Rectal smooth muscle tissue (tissue), 1 donor: ENCODE measurements around the gene GRK1.

Source experiments
- H3K27ac ChIP-seq: one replicate; pipeline ENCODE4 v1.7.0; 2013; ENCODE audit warnings: low read depth, low read length, inconsistent platforms
- H3K27me3 ChIP-seq: one replicate; pipeline ENCODE4 v1.7.0; 2013; ENCODE audit warnings: low read length; ENCODE audit not compliant: control insufficient read depth, insufficient read depth
- H3K36me3 ChIP-seq: one replicate; pipeline ENCODE4 v1.7.0; 2013; ENCODE audit warnings: low read length; ENCODE audit not compliant: control insufficient read depth, insufficient read depth
- H3K4me1 ChIP-seq: one replicate; pipeline ENCODE4 v1.7.0; 2013; ENCODE audit warnings: low read length; ENCODE audit not compliant: control insufficient read depth, insufficient read depth
- H3K4me3 ChIP-seq: one replicate; pipeline ENCODE4 v1.7.0; 2013; ENCODE audit warnings: low read length
- H3K9ac ChIP-seq: one replicate; pipeline ENCODE4 v1.7.0; 2013; ENCODE audit warnings: low read length

Gene GRK1

DNA sequence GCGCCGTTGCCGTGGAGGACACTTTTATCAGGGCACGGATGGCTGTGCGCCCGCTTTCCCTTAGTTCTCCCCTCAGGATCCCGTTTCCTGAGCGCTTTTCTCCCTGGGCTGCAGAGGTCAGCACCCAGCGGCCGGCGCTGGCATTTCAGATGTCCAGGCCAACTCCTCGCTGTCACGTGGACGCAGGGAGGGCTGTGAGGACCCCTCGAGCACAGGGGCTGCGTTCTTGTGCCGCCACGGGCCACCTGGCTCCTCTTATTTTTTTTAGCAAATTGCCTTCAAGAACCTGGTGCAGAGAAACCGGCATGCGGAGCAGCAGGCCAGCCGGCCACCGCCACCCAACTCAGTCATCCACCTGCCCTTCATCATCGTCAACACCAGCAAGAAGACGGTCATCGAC lies 31.3 kb upstream of the GRK1 start:
- H3K27ac ChIP-seq = no peak overlapping the region
- peaks cover 45% of the 10 kb centered on the region for H3K36me3 ChIP-seq
- no peaks in the 10 kb centered on the region for H3K27me3 ChIP-seq
- no peak overlapping the region for H3K4me3 ChIP-seq
- no peak overlapping the region for H3K9ac ChIP-seq
- no peaks in the 10 kb centered on the region for H3K4me1 ChIP-seq

DNA sequence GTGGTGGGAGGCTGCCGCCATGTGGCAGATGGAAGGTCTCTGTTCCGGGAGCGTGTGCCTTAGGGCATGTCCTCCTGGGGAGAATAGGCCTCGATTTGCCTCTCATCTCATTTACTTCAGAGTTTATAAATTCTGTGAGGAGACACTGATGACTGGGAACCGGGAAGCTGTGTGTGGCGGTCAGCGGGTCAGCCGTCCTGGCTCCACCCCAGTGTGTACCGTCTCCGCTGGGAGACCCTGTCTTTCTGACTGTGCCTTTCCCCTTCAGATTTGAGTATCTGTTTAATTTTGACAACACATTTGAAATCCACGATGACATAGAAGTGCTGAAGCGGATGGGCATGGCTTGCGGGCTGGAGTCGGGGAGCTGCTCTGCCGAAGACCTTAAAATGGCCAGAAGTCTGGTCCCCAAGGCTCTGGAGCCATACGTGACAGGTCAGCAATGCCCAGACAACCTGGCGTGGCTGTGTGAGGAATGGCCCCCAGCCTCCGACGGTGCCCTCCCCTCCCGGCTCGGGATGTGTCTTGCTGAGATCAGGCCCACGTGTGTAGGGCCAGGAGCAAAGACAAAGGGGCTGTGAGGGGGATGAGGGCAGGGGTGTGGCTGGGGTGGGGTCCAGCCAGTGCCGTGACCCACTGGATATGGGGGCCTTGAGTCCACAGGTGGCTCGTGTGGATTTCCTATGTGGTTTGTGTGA lies 30.6 kb upstream of the GRK1 start:
- no peaks in the 10 kb centered on the region for H3K4me1 ChIP-seq
- no peak overlapping the region for H3K4me3 ChIP-seq
- H3K9ac ChIP-seq = no peak overlapping the region
- H3K27me3 ChIP-seq = no peaks in the 10 kb centered on the region
- peaks cover 43% of the 10 kb centered on the region for H3K36me3 ChIP-seq
- no peak overlapping the region for H3K27ac ChIP-seq

DNA sequence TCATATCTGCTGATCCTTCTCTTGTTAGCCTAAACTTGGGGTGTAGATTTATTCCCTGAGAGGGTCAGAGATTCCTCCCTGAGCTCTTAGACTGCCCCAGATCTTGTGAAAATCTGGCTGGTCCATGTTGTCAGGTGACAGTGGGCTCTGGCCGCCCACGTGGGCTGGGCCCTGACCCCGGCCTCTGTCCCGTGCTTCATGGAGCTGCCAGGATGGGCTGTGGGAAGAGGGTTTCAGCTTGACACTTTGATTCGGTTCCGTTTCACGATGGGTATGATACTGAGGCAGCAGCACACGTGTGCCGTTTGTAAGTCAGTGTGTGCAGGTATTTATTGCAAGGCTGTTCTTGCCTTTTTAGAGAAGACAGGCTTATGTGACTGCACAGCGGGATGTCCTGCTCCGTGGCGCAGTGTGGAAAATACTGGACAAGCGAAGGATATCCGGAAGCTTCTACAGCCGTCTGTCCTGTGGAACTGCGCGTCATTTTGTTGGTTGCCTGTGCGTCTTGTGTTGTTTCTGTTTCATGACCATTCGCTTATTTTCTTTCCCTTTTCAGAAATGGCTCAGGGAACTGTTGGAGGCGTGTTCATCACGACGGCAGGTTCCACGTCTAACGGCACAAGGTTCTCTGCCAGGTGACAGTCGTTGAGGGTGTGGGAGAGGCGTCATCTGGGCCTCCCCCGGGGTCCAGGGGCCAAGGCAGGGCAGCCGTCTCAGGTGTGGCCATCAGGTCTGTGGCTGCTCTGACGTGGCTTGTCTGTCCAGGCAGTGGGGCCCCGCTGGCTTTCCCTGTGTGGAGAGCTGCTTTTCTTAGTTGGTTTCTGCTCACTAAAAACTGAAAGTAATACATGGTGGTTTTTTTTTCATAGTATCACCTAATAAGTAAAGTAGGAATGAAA lies 29.5 kb upstream of the GRK1 start:
- H3K36me3 ChIP-seq = peaks cover 35% of the 10 kb centered on the region
- H3K27ac ChIP-seq = no peak overlapping the region
- H3K4me3 ChIP-seq = no peak overlapping the region
- H3K4me1 ChIP-seq = no peaks in the 10 kb centered on the region
- no peaks in the 10 kb centered on the region for H3K27me3 ChIP-seq
- H3K9ac ChIP-seq = no peak overlapping the region

DNA sequence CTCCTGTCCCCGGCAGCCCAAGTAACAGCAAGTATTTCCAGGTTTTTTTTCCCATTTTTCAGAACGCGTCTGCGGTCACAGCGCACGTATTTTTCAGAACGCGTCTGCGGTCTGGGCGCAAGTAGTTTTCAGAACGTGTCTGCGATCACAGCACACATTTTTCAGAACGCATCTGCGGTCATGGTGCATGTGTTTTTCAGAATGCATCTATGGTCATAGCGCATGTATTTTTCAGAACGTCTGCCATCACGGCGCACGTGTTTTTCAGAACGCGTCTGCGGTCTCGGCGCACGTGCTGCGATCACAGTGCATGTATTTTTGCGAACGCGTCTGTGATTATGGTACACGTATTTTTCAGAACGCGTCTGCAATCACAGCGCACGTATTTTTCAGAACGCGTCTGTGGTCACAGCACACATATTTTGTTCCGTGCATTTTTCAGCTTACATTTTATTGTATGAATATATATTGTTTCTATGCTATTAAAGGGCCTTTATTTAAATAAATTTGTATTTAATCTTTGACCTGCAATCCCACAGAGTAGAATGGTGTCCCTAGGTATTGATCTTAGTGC lies 28.8 kb upstream of the GRK1 start:
- Histone ChIP-seq H3K27ac (no peak overlapping the region), H3K36me3 (peaks cover 35% of the 10 kb centered on the region), H3K27me3 (no peaks in the 10 kb centered on the region), H3K4me3 (no peak overlapping the region), H3K4me1 (no peaks in the 10 kb centered on the region), H3K9ac (no peak overlapping the region)

DNA sequence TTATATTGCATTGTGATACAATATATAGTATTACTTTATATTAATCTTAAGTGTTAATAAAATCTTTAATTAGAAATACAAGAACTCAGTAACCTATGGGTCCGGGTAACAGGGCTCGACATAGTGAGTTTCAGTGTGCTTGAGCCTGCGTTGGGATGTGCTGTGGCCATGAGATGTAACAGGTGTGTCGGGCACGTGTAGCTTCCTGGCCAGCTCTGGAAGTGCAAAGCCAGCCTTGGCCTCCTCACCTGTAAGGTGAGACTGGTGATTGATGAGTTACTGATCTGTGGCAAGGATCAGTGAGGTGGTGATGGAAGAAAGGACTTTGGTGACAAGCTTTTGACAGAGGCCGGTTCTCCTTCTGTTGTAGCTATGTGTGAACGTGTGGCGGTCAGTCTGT lies 28.2 kb upstream of the GRK1 start:
- no peaks in the 10 kb centered on the region for H3K27me3 ChIP-seq
- no peak overlapping the region for H3K27ac ChIP-seq
- no peak overlapping the region for H3K9ac ChIP-seq
- H3K4me3 ChIP-seq = no peak overlapping the region
- no peaks in the 10 kb centered on the region for H3K4me1 ChIP-seq
- peaks cover 30% of the 10 kb centered on the region for H3K36me3 ChIP-seq

DNA sequence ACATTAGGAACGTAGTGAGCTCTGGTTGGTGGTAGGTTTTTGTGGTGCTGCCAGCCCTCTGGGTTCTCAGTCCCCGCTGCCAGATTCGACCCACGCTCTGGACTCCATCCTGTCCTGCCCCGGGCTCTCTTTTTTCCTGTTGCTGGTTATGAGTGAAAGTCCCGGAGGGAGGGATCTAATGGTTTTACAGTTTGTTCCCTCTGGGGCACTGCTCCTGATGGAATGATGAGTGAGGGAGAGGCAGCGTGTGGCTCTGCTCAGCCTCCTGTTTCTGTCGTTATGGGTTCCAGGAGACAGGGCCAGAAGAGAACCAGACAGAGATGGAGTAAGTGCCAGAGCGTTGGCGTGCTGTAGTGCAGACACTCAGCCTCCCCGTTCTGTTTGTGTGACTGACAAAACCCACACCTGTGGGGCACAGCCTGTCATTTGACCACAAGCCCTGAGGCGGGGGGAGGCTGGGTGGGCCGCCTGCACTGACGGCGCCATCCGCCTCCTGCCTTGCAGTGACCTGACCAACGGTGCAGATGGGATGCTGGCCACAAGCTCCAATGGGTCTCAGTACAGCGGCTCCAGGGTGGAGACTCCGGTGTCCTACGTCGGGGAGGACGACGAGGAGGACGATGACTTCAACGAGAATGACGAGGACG lies 27.3 kb upstream of the GRK1 start:
- no peaks in the 10 kb centered on the region for H3K27me3 ChIP-seq
- no peak overlapping the region for H3K4me3 ChIP-seq
- no peaks in the 10 kb centered on the region for H3K4me1 ChIP-seq
- no peak overlapping the region for H3K9ac ChIP-seq
- H3K36me3 ChIP-seq = peaks cover 24% of the 10 kb centered on the region
- H3K27ac ChIP-seq = no peak overlapping the region

DNA sequence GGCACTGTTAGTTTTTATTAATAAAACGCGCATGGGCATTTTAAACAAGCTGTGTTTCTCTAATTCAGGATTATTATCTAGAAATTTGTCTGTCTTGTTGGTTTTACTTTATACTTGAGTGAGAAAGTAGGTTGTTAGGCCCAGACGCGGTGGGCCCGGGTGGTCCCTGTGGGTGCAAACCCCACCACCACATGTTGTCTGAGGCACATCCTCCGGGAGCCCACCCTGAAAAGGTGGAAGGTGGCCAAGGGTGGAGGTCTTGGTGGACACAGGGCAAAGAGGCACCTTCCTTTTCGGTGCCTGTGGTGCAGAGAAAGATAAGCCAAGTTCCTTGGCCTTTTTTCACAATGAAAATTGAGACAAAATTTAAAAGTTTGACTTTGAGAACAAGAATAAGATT lies 25.6 kb upstream of the GRK1 start:
- Histone ChIP-seq H3K9ac (no peak overlapping the region), H3K36me3 (peaks cover 10% of the 10 kb centered on the region), H3K4me3 (no peak overlapping the region), H3K27me3 (no peaks in the 10 kb centered on the region), H3K4me1 (no peaks in the 10 kb centered on the region), H3K27ac (no peak overlapping the region)

DNA sequence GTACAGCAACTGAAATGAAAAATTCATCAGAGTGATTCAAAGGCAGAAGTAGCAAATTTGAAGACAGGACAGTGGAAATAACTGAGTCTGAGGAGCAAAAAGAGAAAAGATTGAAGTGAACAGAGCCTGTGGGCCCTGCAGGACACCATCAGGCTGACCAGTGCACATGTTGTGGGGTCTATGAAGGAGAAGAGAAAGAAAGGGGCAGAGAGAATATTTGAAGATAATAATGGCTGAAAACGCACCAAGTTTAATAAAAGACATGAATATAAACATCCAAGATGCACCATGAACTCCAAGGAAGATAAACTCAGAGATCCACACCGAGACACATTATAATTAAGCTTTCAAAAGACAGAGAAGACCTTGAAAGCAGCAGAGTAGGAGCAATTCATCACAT lies 24.5 kb upstream of the GRK1 start:
- H3K9ac ChIP-seq = no peak overlapping the region
- H3K27me3 ChIP-seq = no peaks in the 10 kb centered on the region
- peaks cover 4% of the 10 kb centered on the region for H3K36me3 ChIP-seq
- H3K4me1 ChIP-seq = no peaks in the 10 kb centered on the region
- no peak overlapping the region for H3K4me3 ChIP-seq
- no peak overlapping the region for H3K27ac ChIP-seq

DNA sequence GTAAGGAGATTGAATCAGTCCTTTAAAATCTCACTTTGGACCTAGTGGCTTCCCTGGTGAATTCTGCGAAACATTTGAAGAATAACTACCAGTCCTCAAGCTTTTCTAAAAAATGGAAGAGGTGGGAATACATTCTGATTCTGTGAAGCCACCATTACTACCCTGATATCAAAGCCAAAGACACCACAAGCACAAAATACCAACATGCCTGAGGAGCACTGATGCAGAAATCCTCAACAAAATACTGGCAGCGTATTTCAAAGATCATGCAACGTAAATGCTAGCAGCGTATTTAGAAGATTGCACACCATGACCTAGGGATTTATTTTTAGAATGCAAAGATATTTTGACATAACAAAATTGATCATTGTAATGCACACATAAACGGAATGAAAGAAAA lies 23.4 kb upstream of the GRK1 start:
- Histone ChIP-seq H3K27ac (no peak overlapping the region), H3K9ac (no peak overlapping the region), H3K4me1 (no peaks in the 10 kb centered on the region), H3K4me3 (no peak overlapping the region), H3K27me3 (no peaks in the 10 kb centered on the region), H3K36me3 (no peaks in the 10 kb centered on the region)

DNA sequence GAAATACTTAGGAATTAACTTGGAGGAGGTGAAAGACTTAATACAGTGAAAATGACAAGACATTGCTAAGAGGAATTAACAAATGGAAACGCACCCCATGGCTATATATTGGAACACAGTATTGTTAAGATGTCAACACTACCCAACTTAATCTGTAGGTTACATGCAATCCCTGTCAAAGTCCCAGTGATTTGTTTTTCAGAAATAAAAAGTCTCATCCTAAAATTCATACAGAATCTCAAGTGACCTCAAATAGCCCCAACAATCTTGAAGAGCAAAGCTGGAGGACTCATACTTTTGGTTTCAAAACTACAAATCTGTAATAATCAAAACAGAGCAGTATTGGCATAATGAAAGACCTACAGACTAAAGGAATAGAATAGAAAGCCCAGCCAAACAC lies 22.2 kb upstream of the GRK1 start:
- Histone ChIP-seq H3K27me3 (no peaks in the 10 kb centered on the region), H3K4me1 (no peaks in the 10 kb centered on the region), H3K36me3 (no peaks in the 10 kb centered on the region), H3K27ac (no peak overlapping the region), H3K4me3 (no peak overlapping the region), H3K9ac (no peak overlapping the region)

DNA sequence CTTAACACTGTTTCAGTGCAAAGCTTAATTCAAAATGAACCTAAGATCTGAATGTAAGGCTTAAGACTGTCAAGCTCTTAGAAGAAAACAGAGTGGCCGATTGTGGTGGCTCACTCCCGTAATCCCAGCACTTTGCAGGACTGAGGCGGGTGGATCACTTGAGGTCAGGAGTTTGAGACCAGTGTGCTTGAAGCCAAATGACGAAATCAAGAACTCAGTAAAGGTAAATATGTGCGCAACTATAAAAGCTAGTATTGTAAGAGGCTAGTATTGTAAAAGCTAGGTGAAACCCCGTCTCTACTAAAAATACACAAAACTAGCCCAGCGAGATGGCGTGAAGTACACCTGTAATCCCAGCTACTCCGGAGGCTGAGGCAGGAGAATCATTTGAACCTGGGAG lies 21.7 kb upstream of the GRK1 start:
- no peak overlapping the region for H3K27ac ChIP-seq
- H3K9ac ChIP-seq = no peak overlapping the region
- no peaks in the 10 kb centered on the region for H3K27me3 ChIP-seq
- H3K36me3 ChIP-seq = no peaks in the 10 kb centered on the region
- no peak overlapping the region for H3K4me3 ChIP-seq
- no peaks in the 10 kb centered on the region for H3K4me1 ChIP-seq

DNA sequence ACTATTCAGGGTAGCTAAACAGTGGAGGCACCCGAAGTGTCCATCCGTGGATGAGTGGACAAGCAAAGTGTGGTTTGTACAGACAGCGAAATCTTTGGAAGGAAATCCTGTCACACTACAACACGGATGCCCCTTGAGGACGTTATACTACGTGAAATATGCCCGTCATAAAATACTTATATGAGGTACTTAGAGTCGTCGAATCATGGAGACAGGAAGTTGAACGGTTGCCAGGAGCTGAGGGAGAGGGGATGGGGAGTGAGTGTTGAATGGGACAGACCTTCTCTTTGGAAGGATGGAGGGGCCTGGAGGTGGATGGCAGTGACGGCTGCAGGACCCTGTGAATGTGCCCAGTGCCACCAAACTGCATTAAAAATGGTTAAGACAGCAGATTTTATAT lies 20.6 kb upstream of the GRK1 start:
- Histone ChIP-seq H3K4me1 (no peaks in the 10 kb centered on the region), H3K27me3 (no peaks in the 10 kb centered on the region), H3K9ac (no peak overlapping the region), H3K4me3 (no peak overlapping the region), H3K27ac (no peak overlapping the region), H3K36me3 (no peaks in the 10 kb centered on the region)
